Neural cell (in vitro differentiated cells): ENCODE measurements around the gene NBEAL1. TPM values are rescaled to one million over a fixed set of nuclear protein-coding genes. Genes with fewer than 3 reads are reported as not detected.

Source experiments
- H2AFZ ChIP-seq: fragments of 200-600, 300-800 bp; sonication (generic), shearing (Covaris generic); 2 replicates; pipeline ENCODE4 v1.6.0; 2014; ENCODE audit warnings: low read depth, mild to moderate bottlenecking, antibody characterized with exemption, low read length, moderate library complexity
- H3F3A ChIP-seq: fragments of 200-600 bp; shearing (Covaris generic); 2 replicates; pipeline ENCODE4 v1.6.1; 2016; ENCODE audit warnings: mild to moderate bottlenecking, moderate library complexity, mixed read lengths, antibody characterized with exemption, low read length; ENCODE audit not compliant: insufficient read depth, poor library complexity, severe bottlenecking
- H3K27ac ChIP-seq: fragments of 200-600, 300-800 bp; sonication (generic), shearing (Covaris generic); 2 replicates; pipeline ENCODE4 v1.5.1; 2014; ENCODE audit warnings: mild to moderate bottlenecking, low read length, moderate library complexity
- H3K27me3 ChIP-seq: fragments of 300-800, 200-600 bp; sonication (generic), shearing (Covaris generic); 2 replicates; pipeline ENCODE4 v1.6.0; 2014; ENCODE audit warnings: mild to moderate bottlenecking, low read depth, low read length, moderate library complexity; ENCODE audit not compliant: insufficient read depth
- H3K36me3 ChIP-seq: fragments of 300-800, 200-600 bp; sonication (generic), shearing (Covaris generic); 2 replicates; pipeline ENCODE4 v1.5.1; 2014; ENCODE audit warnings: mild to moderate bottlenecking, antibody characterized with exemption, low read length, moderate library complexity; ENCODE audit not compliant: insufficient read depth
- H3K4me2 ChIP-seq: fragments of 300-800, 200-600 bp; sonication (generic), shearing (Covaris generic); 2 replicates; pipeline ENCODE4 v1.6.0; 2014; ENCODE audit warnings: mild to moderate bottlenecking, low read length
- H3K4me3 ChIP-seq: fragments of 300-800, 200-600 bp; sonication (generic), shearing (Covaris generic); 2 replicates; pipeline ENCODE4 v1.5.1; 2014; ENCODE audit warnings: mild to moderate bottlenecking, low read length, moderate library complexity
- H3K79me2 ChIP-seq: fragments of 200-600 bp; shearing (Covaris generic); replicated peaks from 2 replicates; pipeline ENCODE4 v1.6.0; 2014; ENCODE audit warnings: mild to moderate bottlenecking, low read length, moderate library complexity; ENCODE audit not compliant: insufficient read depth
- H3K9ac ChIP-seq: fragments of 300-800, 200-600 bp; sonication (generic), shearing (Covaris generic); 2 replicates; pipeline ENCODE4 v1.6.1; 2016; ENCODE audit warnings: mild to moderate bottlenecking, low read length, mixed read lengths
- H3K9me2 ChIP-seq: fragments of 200-600 bp; shearing (Covaris generic); 2 replicates; pipeline ENCODE4 v1.6.1; 2016; ENCODE audit warnings: mild to moderate bottlenecking, low read length, mixed read lengths; ENCODE audit not compliant: insufficient read depth
- H3K9me3 ChIP-seq: fragments of 200-600, 300-800 bp; sonication (generic), shearing (Covaris generic); 2 replicates; pipeline ENCODE4 v1.6.1; 2016; ENCODE audit warnings: mild to moderate bottlenecking, mixed run types, low read length, moderate library complexity, mixed read lengths
- H4K20me1 ChIP-seq: fragments of 200-600 bp; shearing (Covaris generic); 2 replicates; pipeline ENCODE4 v1.6.1; 2016; ENCODE audit warnings: mild to moderate bottlenecking, mixed run types; ENCODE audit not compliant: insufficient read depth
- EP300 ChIP-seq: fragments of 450-650 bp; conservative IDR thresholded peaks from 2 replicates; pipeline ENCODE4 v1.6.1; 2014; ENCODE audit warnings: antibody characterized with exemption, mild to moderate bottlenecking, moderate library complexity; ENCODE audit not compliant: poor library complexity, severe bottlenecking
- EZH2 ChIP-seq: fragments of 200-600, 300-800 bp; shearing (Covaris generic), sonication (generic); IDR thresholded peaks from 2 replicates; pipeline ENCODE4 v1.6.1; 2014; ENCODE audit warnings: antibody characterized with exemption, low read length, borderline replicate concordance, mild to moderate bottlenecking; ENCODE audit not compliant: insufficient read depth, poor library complexity, severe bottlenecking
- MXI1 ChIP-seq: fragments of 450-650 bp; conservative IDR thresholded peaks from 2 replicates; pipeline ENCODE4 v1.6.1; 2014; ENCODE audit warnings: antibody characterized with exemption, mild to moderate bottlenecking; ENCODE audit not compliant: poor library complexity, severe bottlenecking
- POLR2AphosphoS5 ChIP-seq: IDR thresholded peaks from 2 replicates; pipeline ENCODE4 v1.6.1; 2012
- RAD21 ChIP-seq: fragments of 450-650 bp; conservative IDR thresholded peaks from 2 replicates; pipeline ENCODE4 v1.6.1; 2014; ENCODE audit warnings: antibody characterized with exemption, mild to moderate bottlenecking, moderate library complexity
- SMC3 ChIP-seq: fragments of 450-650 bp; conservative IDR thresholded peaks from 2 replicates; pipeline ENCODE4 v1.6.1; 2014; ENCODE audit warnings: antibody characterized with exemption, mild to moderate bottlenecking, moderate library complexity; ENCODE audit not compliant: poor library complexity
- TAF1 ChIP-seq: IDR thresholded peaks from 2 replicates; pipeline ENCODE4 v1.6.1; 2012; ENCODE audit warnings: low read depth
- polyA plus RNA-seq: library from polyadenylated mRNA; depleted of rRNA; stranded (reverse); fragments of >200 nt; gene quantifications from 2 replicates; pipeline ENCODE4 v1.2.3, GENCODE V29; 2014
- TF ChIP-seq, protein P1 (sequence below): fragments of 450-650 bp; IDR thresholded peaks from 2 replicates; pipeline ENCODE4 v1.5.1; 2014; ENCODE audit warnings: antibody characterized with exemption, mild to moderate bottlenecking, moderate library complexity; ENCODE audit not compliant: poor library complexity, severe bottlenecking
- TF ChIP-seq, protein P2 (sequence below): IDR thresholded peaks from 2 replicates; pipeline ENCODE4 v1.6.1; 2012; ENCODE audit warnings: borderline replicate concordance

NBEAL1 gene
- polyA plus RNA-seq, 1 donor from 2014 or later = 7.9 TPM

DNA sequence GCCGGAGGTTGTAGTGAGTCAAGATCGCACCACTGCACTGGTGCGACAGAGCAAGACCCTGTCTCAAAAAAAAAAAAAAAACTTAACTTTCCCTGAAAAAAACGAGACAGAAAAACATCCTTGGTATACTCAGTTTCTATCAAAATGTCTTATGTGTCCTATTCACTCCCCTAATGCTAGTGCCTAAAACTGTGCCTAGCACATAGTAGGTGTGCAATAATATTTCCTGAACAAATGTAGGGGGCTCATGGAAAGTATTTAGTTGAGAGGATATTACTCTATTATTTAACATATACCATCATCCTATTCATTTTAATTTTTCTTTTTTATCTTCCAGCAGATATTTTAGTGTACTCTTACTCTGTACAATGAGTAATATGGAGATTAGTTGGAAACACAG is 120.4 kb downstream of the NBEAL1 start:
- H3K4me3 ChIP-seq = no peak overlapping the region
- no peak overlapping the region for H3K27ac ChIP-seq
- no peak overlapping the region for H2AFZ ChIP-seq
- H3K36me3 ChIP-seq = no peaks in the 10 kb centered on the region
- H4K20me1 ChIP-seq = no peaks in the 10 kb centered on the region
- no peak for TF ChIP-seq EP300
- TF ChIP-seq, protein P1, sequence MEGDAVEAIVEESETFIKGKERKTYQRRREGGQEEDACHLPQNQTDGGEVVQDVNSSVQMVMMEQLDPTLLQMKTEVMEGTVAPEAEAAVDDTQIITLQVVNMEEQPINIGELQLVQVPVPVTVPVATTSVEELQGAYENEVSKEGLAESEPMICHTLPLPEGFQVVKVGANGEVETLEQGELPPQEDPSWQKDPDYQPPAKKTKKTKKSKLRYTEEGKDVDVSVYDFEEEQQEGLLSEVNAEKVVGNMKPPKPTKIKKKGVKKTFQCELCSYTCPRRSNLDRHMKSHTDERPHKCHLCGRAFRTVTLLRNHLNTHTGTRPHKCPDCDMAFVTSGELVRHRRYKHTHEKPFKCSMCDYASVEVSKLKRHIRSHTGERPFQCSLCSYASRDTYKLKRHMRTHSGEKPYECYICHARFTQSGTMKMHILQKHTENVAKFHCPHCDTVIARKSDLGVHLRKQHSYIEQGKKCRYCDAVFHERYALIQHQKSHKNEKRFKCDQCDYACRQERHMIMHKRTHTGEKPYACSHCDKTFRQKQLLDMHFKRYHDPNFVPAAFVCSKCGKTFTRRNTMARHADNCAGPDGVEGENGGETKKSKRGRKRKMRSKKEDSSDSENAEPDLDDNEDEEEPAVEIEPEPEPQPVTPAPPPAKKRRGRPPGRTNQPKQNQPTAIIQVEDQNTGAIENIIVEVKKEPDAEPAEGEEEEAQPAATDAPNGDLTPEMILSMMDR = no peak
- TF ChIP-seq EZH2 = no peak
- no peak for TF ChIP-seq TAF1
- no peak for TF ChIP-seq SMC3
- no peak for TF ChIP-seq POLR2AphosphoS5
- no peak for TF ChIP-seq RAD21
- TF ChIP-seq, protein P2, sequence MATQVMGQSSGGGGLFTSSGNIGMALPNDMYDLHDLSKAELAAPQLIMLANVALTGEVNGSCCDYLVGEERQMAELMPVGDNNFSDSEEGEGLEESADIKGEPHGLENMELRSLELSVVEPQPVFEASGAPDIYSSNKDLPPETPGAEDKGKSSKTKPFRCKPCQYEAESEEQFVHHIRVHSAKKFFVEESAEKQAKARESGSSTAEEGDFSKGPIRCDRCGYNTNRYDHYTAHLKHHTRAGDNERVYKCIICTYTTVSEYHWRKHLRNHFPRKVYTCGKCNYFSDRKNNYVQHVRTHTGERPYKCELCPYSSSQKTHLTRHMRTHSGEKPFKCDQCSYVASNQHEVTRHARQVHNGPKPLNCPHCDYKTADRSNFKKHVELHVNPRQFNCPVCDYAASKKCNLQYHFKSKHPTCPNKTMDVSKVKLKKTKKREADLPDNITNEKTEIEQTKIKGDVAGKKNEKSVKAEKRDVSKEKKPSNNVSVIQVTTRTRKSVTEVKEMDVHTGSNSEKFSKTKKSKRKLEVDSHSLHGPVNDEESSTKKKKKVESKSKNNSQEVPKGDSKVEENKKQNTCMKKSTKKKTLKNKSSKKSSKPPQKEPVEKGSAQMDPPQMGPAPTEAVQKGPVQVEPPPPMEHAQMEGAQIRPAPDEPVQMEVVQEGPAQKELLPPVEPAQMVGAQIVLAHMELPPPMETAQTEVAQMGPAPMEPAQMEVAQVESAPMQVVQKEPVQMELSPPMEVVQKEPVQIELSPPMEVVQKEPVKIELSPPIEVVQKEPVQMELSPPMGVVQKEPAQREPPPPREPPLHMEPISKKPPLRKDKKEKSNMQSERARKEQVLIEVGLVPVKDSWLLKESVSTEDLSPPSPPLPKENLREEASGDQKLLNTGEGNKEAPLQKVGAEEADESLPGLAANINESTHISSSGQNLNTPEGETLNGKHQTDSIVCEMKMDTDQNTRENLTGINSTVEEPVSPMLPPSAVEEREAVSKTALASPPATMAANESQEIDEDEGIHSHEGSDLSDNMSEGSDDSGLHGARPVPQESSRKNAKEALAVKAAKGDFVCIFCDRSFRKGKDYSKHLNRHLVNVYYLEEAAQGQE = no peak
- TF ChIP-seq MXI1 = no peak
- no peaks in the 10 kb centered on the region for H3K79me2 ChIP-seq
- no peaks in the 10 kb centered on the region for H3K9me3 ChIP-seq
- no peaks in the 10 kb centered on the region for H3K9me2 ChIP-seq
- no peaks in the 10 kb centered on the region for H3F3A ChIP-seq
- H3K9ac ChIP-seq = no peak overlapping the region
- H3K4me2 ChIP-seq = no peak overlapping the region
- H3K27me3 ChIP-seq = no peaks in the 10 kb centered on the region

DNA sequence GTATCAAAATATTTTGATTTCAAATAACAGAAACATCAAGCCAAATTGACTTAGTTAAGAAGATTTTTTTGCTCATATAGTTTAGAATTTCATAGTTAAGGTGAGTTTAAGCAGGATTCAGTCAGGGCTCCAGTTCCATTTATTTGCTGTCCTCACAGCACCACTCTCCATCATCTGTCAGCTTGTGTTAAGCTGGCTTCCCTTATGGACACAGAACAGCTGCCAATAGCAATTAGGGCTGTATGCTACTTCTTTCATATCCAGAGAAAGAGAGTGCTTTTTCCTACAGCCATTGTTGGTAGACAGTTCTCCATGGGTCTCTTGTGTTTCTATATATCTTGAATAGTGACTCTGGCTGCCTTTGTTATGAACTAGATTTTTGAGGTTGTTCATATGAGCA is 128.7 kb downstream of the NBEAL1 start:
- no peak overlapping the region for H2AFZ ChIP-seq
- no peak overlapping the region for H3K27ac ChIP-seq
- H3K4me2 ChIP-seq = no peak overlapping the region
- H3K9me3 ChIP-seq = no peaks in the 10 kb centered on the region
- no peaks in the 10 kb centered on the region for H4K20me1 ChIP-seq
- H3K27me3 ChIP-seq = no peaks in the 10 kb centered on the region
- no peak for TF ChIP-seq MXI1
- no peak for TF ChIP-seq TAF1
- no peak for TF ChIP-seq SMC3
- H3K9me2 ChIP-seq = no peaks in the 10 kb centered on the region
- no peak overlapping the region for H3K4me3 ChIP-seq
- no peaks in the 10 kb centered on the region for H3K36me3 ChIP-seq
- H3K79me2 ChIP-seq = no peaks in the 10 kb centered on the region
- no peak overlapping the region for H3K9ac ChIP-seq
- H3F3A ChIP-seq = no peaks in the 10 kb centered on the region

DNA sequence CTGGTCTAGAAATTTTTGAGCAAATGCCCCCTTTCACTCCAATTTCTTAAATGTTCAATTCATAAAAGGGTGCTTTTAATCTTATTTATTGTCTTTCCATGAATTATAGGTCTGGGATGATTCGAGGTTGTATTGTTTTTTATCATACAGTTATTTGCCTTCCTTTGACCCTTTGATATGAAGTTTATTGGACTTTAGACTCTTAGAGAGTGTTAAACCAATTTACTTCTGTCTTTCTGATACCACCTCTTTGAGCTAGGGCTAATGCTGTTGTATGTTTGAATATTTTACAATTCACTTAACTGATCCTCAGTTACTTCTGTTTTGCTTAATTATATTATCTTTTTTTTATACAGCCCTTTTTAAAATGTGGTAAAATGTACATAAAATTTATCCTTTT is 134.5 kb downstream of the NBEAL1 start:
- Histone ChIP-seq H3K27me3 (no peaks in the 10 kb centered on the region), H3K36me3 (no peaks in the 10 kb centered on the region), H3K79me2 (no peaks in the 10 kb centered on the region), H3K9me2 (no peaks in the 10 kb centered on the region), H3K9ac (no peak overlapping the region), H2AFZ (no peak overlapping the region), H4K20me1 (no peaks in the 10 kb centered on the region), H3F3A (no peaks in the 10 kb centered on the region), H3K27ac (no peak overlapping the region), H3K9me3 (no peaks in the 10 kb centered on the region), H3K4me2 (no peak overlapping the region), H3K4me3 (no peak overlapping the region)
- TF ChIP-seq, protein P2 = no peak
- TF ChIP-seq EZH2 (no peak), EP300 (no peak), TAF1 (no peak), RAD21 (no peak), MXI1 (no peak), POLR2AphosphoS5 (no peak), SMC3 (no peak)
- TF ChIP-seq, protein P1 = no peak
